GM18867 (cell line): ENCODE measurements around the gene PRR36.
A peak's percentile ranks its signal among the peaks of the same experiment; 100 is the strongest.
"Not testable (repeated sequence)": the region's sequence is repeated elsewhere in the genome, so short reads cannot be mapped to it uniquely, and the experiment has no call there.

ENCODE experiments used
- ATAC-seq: cut with Tn5 transposase; IDR thresholded peaks from one replicate; pipeline ENCODE4 v1.9.1; 2021; ENCODE audit warnings: mild to moderate bottlenecking, moderate library complexity; ENCODE audit not compliant: unreplicated experiment

PRR36 gene

GRCh38 chr19:7874076-7874896 lies at the start of gene PRR36:
Gene PRR36 (minus strand): TSS chr19:7874390. CDS start chr19:7873689, 701 bp downstream.
- no peak for ATAC-seq

GRCh38 chr19:7923295-7924191 lies 49.4 kb upstream of the PRR36 start:
- no peak for ATAC-seq

DNA sequence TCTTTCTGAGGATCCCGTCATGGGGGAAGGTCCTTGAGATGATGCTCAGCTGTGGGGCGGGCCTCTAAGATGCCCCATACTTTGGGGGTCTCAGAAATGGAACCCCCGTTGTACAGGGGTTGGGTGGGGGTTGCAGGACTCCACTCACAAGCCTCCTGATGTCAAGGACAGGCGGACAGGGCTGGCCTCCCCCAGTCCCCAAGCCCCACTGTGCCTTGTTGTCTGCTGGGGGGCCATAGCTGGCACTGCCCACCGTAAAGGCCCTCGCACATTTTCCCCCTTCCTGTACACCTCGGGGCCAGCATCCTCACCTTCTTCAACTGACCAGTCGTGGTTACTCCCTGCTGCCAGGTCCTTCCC lies 48.6 kb upstream of the PRR36 start:
- ATAC-seq = no peak

DNA sequence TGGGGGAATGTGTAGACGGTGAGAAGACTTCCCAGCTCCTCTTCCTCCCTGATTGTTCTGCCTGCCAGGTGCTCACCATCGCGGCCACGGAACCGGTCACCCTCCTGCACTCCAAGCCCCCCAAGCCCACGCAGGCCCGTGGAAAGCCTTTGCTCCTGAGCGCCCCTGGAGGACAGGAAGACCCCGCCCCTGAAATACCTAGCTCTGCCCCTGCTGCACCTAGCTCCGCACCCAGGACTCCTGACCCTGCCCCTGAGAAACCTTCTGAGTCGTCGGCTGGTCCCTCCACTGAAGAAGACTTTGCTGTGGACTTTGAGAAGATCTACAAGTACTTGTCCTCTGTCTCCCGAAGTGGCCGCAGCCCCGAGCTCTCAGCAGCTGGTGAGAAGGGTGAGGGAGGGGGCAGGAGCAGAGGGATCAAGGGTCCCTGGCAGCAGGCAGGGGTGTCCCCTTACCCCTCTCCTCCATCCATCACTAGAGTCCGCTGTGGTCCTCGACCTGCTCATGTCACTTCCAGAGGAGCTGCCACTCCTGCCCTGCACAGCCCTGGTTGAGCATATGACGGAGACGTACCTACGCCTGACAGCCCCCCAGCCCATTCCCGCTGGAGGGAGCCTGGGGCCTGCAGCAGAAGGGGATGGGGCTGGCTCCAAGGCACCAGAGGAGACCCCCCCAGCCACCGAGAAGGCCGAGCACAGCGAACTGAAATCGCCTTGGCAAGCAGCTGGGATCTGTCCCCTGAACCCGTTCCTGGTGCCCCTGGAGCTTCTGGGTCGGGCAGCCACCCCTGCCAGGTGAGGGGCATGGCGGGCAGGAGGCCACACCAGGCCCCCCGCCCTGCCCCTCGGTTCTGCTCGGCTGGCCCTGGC lies 48.0 kb upstream of the PRR36 start:
- ATAC-seq = no peak

DNA sequence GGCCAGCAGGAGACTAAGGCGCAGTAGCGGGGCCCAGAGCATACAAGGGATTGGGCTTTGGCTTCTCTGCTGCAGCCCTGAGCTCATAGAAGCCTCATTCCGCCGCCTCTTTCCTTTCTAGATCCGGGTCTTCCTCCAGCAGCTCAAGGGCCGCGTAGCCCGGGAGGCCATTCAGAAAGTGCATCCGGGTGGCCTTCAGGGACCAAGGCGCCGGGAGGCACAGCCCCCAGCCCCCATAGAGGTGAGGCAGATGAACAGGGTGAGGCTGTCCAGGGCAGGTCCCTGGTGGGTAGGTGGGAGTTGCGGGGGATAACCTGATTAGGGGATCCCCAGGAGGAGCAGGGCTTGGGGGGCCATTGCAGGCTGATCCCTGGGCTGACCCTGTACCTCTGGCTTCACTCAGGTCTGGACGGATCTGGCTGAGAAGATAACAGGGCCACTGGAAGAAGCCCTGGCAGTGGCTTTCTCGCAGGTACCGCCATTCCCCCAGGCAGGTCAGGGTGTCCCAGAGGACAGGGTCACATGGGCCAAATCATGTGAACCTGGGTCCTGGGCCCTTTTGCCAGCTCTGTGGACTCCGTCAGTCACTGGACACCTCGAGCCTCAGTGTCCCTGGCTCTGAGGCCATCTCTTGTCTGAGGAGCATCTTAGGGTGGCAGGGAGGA lies 47.2 kb upstream of the PRR36 start:
- ATAC-seq = no peak

GRCh38 chr19:7920519-7921301 lies 46.5 kb upstream of the PRR36 start:
- peak; percentile 35 for ATAC-seq

DNA sequence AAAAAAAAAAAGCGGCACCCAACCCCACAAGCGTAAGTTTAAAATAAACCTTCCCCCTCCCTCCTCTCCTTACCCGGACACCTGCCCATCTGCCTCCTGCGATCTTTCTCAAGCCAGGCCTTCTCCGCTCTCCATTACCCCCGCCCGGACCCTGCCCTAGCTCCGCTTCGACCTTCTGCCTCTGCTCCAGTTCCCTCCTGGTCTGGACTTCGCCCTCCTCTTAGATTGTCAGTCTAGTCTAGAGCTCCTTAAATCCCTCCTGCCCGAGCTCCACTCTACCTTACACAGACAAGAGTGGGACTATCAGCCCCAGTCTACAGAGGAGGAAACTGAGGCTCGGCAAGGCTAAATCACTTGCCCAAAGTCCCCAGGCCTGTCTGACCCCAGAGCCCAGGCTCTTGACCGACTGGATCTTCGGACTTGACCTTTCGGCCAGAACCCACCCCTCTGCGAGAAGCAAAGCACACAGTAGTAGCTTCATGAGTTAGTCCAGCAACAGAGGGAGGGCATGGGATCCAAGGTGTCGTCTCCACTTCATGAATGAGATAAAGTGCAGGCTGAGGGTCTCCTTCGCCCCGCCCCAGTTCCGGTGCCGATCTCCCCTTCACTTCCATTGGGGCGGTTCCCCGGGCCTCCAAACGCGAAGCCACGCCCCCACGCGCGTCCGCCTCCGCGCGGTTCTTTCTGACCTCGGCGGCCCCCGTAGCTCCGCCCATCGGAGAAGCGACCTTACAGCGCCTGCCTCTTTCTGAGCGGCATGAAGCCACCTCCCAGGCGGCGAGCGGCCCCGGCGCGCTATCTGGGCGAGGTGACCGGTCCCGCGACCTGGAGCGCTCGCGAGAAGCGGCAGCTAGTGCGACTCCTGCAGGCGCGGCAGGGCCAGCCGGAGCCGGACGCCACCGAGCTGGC lies 45.7 kb upstream of the PRR36 start, which contains the start of gene SNAPC2:
Gene SNAPC2, plus strand, starts transcription at position 729 of the 909 bp plus-strand sequence. Its CDS starts 29 bp downstream, at position 758.
- peak; percentile 58 for ATAC-seq

- ATAC-seq = no peak
Measured at GRCh38 chr19:7918615-7919421, 44.6 kb upstream of the PRR36 start.

DNA sequence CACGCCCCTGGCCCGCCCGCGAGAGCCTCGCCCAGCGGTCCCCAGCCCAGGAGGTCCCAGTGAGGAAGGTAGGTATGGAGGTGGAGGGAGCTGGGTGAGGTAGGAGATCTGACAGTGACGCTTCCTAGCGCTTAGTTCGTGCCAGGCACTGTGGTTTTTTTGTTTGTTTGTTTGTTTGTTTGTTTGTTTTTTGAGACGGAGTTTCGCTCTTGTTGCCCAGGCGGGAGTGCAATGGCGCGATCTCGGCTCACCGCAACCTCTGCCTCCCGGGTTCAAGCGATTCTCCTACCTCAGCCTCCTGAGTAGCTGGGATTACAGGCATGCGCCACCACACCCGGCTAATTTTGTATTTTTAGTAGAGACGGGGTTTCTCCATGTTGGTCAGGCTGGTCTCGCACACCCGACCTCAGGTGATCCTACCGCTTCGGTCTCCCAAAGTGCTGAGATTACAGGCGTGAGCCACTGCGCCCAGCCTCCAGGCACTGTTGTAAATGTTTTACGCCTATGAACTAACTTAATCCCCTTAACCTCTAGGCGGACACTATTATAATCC lies 43.9 kb upstream of the PRR36 start:
- not testable (repeated sequence) for ATAC-seq

DNA sequence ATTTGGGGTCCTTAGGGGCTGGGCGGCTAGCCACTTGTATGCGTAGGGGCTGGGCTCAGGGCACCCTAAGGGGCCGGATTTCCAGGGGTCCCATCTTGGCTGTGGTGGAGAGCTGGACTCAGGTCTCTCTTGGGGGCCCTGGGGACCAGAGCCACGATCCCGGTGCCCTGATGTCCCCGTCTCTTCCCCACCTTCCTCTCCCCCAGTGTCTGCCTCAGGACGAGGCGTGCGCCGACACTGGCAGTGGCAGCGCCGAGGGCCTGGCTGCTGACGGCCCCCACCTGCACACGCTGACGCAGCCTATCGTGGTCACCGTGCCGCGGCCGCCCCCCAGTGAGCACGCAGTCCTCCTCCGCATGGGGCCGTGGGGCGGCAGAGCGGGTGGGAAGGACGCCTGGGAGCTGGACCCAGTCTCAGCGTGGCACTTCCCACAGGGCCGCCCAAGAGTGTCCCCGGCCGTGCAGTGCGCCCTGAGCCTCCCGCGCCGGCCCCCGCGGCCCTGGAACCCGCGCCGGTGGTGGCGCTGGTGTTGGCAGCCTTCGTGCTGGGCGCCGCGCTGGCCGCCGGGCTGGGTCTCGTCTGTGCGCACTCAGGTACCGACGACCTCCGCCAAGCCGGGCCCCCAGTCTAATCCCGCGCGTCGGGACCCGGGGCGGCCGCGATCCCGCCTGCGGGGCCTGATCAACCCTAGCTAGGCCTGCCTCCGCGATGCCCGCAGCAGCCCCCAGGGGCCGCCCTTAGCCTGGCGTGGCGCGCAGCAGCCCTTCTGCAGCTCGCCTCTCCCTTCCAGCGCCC lies 43.3 kb upstream of the PRR36 start:
- ATAC-seq = no peak

- ATAC-seq = no peak
Measured at GRCh38 chr19:7916955-7917266, 42.7 kb upstream of the PRR36 start.

- no peak for ATAC-seq
Measured at GRCh38 chr19:7916103-7916954, 42.1 kb upstream of the PRR36 start.

DNA sequence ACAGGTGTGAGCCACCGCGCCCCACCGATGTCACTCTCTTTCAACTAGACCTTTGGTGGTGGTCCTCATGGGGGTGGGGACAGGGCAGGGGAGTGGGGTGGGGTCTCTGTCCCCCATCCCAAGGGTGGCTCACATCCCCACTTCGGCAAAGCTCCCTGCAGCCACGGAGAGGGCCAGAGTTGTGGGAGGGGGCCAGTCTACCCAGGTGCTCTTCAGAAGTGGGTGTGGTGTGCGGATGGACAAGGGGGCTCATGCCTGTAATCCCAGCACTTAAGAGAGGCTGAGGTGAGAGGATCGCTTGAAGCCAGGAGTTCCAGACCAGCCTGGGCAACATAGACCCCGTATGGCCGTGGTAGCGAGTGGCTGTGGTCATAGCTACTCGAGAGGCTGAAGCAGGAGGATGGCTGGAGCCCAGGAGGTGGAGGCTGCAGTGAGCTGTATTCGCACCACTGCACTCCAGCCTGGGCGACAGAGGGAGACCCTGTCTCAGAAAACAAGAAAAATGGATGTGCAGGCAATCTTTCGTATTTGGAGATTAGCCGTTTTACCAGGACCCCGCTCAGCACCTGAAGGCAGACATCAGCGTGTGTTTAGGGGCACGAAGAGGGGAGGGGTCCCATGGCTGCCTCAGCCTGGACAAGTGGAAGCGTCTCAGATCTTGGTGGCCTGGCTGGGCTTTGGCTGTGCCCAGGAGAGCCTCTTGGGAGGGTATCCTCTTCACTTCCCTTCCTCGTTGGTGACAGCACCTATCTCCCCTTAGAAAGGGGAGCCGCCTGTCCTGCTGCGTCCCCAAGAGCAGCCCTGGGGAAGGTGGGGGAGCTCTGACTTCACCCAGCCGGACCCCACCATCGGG lies 41.3 kb upstream of the PRR36 start:
- no peak for ATAC-seq

DNA sequence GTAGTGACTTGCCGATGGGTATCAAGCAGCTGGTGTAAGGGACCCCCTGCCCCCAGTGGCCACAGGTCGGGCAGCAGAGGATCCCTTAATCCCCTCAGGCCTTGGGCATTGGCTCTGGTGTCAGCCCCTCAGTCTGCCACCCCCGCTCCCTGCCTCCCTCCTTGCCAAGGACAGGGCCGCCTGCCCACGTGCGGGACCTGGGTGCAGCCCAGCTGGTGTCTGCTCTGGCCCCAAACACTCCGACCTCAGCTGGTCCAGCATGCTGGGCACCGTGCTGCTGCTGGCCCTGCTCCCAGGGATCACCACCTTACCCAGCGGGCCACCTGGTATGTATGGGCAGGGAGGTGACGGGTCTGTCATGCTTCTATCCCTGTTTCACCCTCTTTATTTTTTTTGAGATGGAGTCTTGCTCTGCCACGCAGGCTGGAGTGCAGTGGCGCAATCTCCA lies 40.4 kb upstream of the PRR36 start, which contains the start of gene TGFBR3L:
Gene TGFBR3L, plus strand, starts transcription at position 233 of the 448 bp plus-strand sequence.
- ATAC-seq = no peak

- no peak for ATAC-seq
Measured at GRCh38 chr19:7914099-7914498, 39.9 kb upstream of the PRR36 start.
